Lower leg skin (tissue), 4 donors: ENCODE measurements around the gene KIRREL3. TPM values are rescaled to one million over a fixed set of nuclear protein-coding genes. Genes with fewer than 3 reads are reported as not detected.

ENCODE experiments used
- DNase-seq, 2 donors: peaks; one replicate each; pipeline ENCODE4 v3.0.0-alpha.2; 2019; ENCODE audit warnings: low spot score in 2 of 2
- H3K4me3 ChIP-seq: fragments of 200-600 bp; sonication (generic); 2 replicates; pipeline ENCODE4 v1.5.1; 2017; ENCODE audit warnings: mild to moderate bottlenecking, low read depth; ENCODE audit not compliant: poor library complexity, severe bottlenecking
- POLR2A ChIP-seq, 2 donors: fragments of 450-650 bp; IDR thresholded peaks; one replicate each; pipeline ENCODE4 v1.6.1; 2016 to 2017; ENCODE audit warnings: antibody characterized with exemption in 2 of 2, mild to moderate bottlenecking in 1 of 2, moderate library complexity in 1 of 2
- WGBS, 2 donors: methylation state at CpG; one replicate each; pipeline ENCODE4 v1.1.5; 2018; 5-methylcytosine and 5-hydroxymethylcytosine counted together
- intact Hi-C: fragments of 100-400 bp; cut with DNase I; formaldehyde crosslinking; loops from one replicate; pipeline ENCODE4 v1.15.0; 2023; ENCODE audit warnings: low total_unique reads
- total RNA-seq, 4 donors: library from RNA; depleted of rRNA; stranded (reverse); fragments of >200 nt; gene quantifications; one replicate each; pipeline ENCODE4 v1.1.0, GENCODE V29; 2016
- TF ChIP-seq, protein P1 (sequence below), 3 donors: fragments of 450-650 bp; IDR thresholded peaks; one replicate each; pipeline ENCODE4 v1.5.1; 2016; ENCODE audit warnings: antibody characterized with exemption in 3 of 3, mild to moderate bottlenecking in 3 of 3, moderate library complexity in 2 of 3

Gene KIRREL3
- total RNA-seq, 4 donors from 2014 or later, result 0.13 TPM; not detected in 3

DNA sequence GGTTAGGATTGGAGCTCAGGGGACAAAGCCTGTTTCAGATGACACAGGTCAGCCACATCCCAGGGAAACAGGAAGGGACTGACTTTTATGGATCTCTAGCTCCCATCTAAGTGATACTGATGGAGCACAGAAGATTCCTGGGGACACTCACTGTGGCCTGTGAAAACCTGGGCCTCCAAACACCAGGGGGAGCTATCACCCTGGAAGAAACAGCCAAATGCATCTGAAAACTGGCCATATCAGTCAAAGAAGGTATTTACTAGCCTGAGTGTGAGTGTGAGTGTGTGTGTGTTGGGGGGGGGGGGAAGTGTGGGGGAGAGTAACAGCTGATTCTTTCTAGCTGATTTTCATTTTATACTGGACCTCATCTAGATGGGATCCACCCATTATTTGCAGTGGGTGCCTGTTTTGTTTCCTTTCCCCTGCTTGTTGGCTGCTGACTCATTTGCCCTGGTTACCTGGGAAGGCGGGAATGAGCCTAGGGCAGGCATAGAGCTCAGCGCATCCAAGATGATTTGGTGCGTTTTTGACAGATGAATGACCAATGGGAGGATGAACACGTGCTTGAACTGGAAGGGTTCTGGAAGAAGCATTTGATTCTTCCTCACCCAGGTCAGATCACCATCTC is 284.0 kb downstream of the KIRREL3 start:
- DNase-seq, result peak in 1 of 2 donors; percentile 25
- no peak for TF ChIP-seq POLR2A (IDR thresholded peaks at IDR 0.05)
- H3K4me3 ChIP-seq, result no peak overlapping the region
- intact Hi-C loops, result loop anchor here (10.0 kb wide), 1 partner anchor 278 kb away; no protein-coding TSS in a partner anchor
- 59 to 62% methylated on average over 4 of the region's 4 CpGs for WGBS, 2 donors

- TF ChIP-seq, protein P1, sequence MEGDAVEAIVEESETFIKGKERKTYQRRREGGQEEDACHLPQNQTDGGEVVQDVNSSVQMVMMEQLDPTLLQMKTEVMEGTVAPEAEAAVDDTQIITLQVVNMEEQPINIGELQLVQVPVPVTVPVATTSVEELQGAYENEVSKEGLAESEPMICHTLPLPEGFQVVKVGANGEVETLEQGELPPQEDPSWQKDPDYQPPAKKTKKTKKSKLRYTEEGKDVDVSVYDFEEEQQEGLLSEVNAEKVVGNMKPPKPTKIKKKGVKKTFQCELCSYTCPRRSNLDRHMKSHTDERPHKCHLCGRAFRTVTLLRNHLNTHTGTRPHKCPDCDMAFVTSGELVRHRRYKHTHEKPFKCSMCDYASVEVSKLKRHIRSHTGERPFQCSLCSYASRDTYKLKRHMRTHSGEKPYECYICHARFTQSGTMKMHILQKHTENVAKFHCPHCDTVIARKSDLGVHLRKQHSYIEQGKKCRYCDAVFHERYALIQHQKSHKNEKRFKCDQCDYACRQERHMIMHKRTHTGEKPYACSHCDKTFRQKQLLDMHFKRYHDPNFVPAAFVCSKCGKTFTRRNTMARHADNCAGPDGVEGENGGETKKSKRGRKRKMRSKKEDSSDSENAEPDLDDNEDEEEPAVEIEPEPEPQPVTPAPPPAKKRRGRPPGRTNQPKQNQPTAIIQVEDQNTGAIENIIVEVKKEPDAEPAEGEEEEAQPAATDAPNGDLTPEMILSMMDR (IDR thresholded peaks at IDR 0.05), result no peak
- TF ChIP-seq POLR2A (IDR thresholded peaks at IDR 0.05), result no peak
- WGBS, 2 donors, result 85 to 92% methylated on average over 6 of the region's 6 CpGs
- intact Hi-C loops, result loop anchor here (10.0 kb wide), 1 partner anchor 281 kb away; no protein-coding TSS in a partner anchor
- DNase-seq, result no peak
- H3K4me3 ChIP-seq, result no peak overlapping the region
These were observed 286.8 kb downstream of the KIRREL3 start for GRCh38 chr11:126713806-126714205.

- H3K4me3 ChIP-seq, result no peak overlapping the region
- WGBS, 2 donors, result 58 to 67% methylated on average over 27 of the region's 27 CpGs
- TF ChIP-seq, protein P1 (IDR thresholded peaks at IDR 0.05), result no peak
- no peak for TF ChIP-seq POLR2A (IDR thresholded peaks at IDR 0.05)
- DNase-seq, result no peak
- intact Hi-C loops, result loop anchor here (10.0 kb wide), 1 partner anchor 283 kb away; no protein-coding TSS in a partner anchor
These were observed 288.5 kb downstream of the KIRREL3 start for GRCh38 chr11:126711977-126712625.

DNA sequence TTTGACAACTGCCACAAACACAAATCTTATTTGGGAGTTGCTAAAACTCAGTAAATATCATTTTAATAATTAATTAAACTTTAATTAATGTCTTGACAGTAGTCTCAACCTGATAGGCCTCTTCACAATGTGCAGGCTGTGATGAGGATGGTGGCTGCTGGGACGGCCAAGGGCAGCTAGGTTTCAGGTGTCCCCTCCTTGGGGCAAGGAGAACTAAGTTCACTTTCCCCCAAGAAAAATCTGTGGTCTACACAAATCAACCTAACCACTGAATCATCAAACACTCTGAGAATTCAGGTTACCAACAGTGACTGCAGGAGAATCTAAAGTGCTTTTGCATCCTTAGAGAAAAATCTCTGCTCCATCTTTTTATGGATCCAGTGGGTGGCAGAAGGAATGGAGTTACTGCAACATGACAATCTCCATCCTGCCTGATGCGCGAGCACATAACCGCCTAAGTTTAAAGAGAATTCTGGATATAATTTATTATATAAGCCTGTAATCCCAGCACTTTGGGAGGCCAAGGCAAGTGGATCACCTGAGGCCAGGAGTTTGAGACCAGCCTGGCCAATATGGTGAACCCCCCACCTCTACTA is 289.7 kb downstream of the KIRREL3 start:
- TF ChIP-seq, protein P1 (IDR thresholded peaks at IDR 0.05), result no peak
- no peak for TF ChIP-seq POLR2A (IDR thresholded peaks at IDR 0.05)
- intact Hi-C loops, result loop anchor here (10.0 kb wide), 1 partner anchor 284 kb away; no protein-coding TSS in a partner anchor
- WGBS, 2 donors, result 91 to 94% methylated on average over 4 of the region's 4 CpGs
- DNase-seq, result no peak
- no peak overlapping the region for H3K4me3 ChIP-seq

- TF ChIP-seq POLR2A (IDR thresholded peaks at IDR 0.05), result no peak
- TF ChIP-seq, protein P1 (IDR thresholded peaks at IDR 0.05), result no peak
- no peak overlapping the region for H3K4me3 ChIP-seq
- intact Hi-C loops, result no loop called here
- 46 to 84% methylated on average over 2 of the region's 2 CpGs for WGBS, 2 donors
- no peak for DNase-seq
These were observed 293.1 kb downstream of the KIRREL3 start for GRCh38 chr11:126707498-126707897.

DNA sequence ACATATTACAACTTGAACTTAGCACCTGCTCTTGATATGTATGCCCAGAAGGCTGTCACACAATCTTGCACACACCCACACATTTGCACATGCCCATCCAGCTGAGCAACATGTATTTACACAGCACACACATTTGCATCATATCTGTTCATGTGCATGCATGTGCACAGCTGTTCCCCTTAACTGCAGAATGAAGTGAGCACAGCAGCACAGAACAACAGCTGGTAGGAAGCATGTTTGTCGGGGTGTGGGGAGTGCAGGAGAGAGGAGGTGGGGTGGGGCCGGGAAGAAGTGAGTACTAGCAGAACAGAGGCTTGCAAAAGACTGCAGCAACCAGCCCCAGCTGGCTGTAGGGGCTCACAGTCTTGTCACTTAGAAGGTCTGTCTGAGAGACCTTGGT is 296.5 kb downstream of the KIRREL3 start:
- no peak overlapping the region for H3K4me3 ChIP-seq
- intact Hi-C loops, result no loop called here
- TF ChIP-seq POLR2A (IDR thresholded peaks at IDR 0.05), result no peak
- TF ChIP-seq, protein P1 (IDR thresholded peaks at IDR 0.05), result no peak
- no peak for DNase-seq
- 30 to 54% methylated on average over 2 of the region's 2 CpGs for WGBS, 2 donors
